NK-92 treated with Interleukin-12 subunit alpha and Interleukin-12 subunit beta, amount 100 ng/mL, for 24 hours (cell line): Measurements from ENCODE around the gene COL23A1.
"Not testable (repeated sequence)": the region's sequence is repeated elsewhere in the genome, so short reads cannot be mapped to it uniquely, and the experiment has no call there.

Experiments
- DNase-seq: peaks from one replicate; lab custom pipeline; 2025; lab: John Stamatoyannopoulos, UW

Gene COL23A1

GRCh38 chr5:178237431-178238312 lies 352.5 kb downstream of the COL23A1 start:
- DNase-seq = no peak

- DNase-seq = no peak
These were observed 353.5 kb downstream of the COL23A1 start for GRCh38 chr5:178236679-178237078.

GRCh38 chr5:178236126-178236525 lies 354.1 kb downstream of the COL23A1 start:
- DNase-seq = no peak

- no peak for DNase-seq
These were observed 354.6 kb downstream of the COL23A1 start for GRCh38 chr5:178235588-178235974.

DNA sequence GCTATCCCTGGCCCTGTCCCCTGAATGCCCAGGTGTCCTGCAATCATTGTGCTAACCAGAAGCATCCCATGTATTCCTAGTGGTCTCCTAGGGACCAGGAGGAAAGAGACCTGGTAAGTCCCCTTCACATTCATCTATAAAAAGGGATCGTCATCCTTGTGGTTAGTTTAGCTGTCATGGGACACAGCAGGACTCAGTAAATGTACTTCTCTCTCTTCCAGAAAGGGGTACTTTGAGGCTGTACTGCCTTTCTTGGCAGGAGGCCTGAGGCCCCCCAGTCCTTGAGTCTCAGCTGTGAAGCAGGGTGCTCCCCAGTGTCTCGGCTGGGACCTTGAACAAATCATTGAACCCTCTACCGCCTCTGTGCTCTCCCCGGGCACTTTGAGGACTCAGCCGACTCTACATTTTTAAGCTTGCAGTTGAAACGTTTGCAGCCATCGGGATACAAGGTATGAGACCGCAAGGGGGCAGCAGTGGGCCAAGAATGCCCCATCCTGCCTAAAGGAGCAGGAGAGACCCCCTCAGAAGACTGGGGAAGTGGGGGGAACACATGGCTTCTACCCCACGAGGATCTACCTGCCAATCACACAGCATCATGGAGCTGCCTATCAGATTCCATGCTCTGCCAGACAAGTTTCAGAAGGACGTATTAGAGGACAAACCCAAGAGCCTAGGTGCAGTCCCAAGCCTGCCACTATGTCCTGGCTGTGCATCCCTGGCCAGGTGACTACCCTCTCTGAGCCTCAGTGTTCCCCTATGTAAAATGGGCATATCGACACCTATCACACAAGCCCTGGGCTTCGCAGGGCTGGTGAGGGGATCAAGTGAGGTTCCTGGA lies 355.2 kb downstream of the COL23A1 start:
- DNase-seq = peak; percentile 56

DNA sequence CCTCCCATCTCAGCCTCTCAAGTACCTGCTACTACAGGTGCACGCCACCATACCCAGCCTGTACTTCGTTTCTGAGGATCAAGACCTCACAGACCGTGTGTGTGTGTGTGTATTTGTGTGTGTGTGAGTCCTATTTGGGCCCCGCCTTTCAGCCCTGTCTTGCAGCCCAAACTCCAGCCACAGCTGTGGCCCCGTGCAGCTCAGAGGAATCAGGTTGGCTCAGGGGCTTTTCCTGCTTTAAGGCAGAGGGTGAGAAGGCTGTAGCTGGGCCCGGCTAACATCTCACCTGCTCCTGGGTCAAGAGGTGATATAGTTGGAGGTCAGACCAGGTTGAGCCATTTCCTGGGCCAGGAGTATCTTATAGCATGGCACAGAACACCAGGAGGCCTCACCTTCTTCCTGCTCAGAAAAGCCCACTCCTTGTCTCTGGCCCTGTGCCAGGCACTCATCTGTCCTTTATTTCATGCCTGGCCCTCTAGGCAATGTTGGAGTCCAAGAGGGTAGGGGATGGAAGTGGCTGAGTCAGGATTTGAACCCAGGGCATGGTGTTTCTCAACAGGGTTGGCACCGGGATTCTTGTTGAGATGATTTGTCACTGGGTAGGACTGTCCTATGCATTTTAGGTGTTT lies 356.0 kb downstream of the COL23A1 start:
- DNase-seq = no peak

GRCh38 chr5:178232920-178233429 lies 357.2 kb downstream of the COL23A1 start:
- no peak for DNase-seq

DNA sequence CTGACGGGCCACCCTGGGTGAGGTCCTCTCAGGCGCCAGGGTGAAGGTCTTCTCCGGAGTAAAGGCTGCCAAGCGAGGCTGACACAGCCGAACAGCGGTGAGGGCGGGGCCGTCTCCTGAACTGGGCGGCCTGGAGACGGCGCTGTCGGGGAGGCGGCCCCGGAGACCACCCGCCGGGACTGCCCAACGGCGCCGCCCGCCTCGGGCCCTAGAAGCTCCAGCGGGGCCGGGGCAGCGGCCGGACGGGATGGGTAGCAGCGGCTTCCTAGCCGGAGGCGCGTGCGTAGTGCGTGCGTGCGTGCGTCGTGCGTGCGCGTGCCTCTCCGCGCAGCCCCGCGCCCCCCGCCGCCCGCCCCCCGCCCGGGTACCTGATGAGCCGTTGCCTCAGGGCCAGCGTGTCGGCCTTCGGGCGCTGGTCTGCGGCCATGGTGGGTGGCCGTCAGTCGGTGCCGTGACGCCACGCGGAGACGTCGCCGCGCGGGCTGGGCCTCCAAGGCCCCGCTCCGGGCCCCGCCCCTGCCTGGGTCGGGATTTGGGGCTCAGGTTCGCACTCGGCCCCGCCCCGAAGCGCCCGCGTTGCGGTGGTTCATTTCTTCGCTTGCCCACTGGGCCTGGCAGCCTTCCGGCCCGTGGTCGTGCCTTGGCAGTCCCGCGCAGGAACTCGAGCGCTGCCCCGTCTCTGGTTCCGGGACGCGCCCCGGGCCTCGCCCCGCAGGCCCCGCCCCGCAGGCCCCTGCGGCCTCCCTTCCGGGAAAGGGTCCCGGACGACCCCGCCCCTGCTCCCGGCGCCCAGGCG lies 357.9 kb downstream of the COL23A1 start, which contains the start of gene PHYKPL:
TSS of gene PHYKPL (minus strand) at position 679 of the 796 bp plus-strand sequence. CDS start at position 427, 252 bp downstream.
- DNase-seq = peak; percentile 69

DNA sequence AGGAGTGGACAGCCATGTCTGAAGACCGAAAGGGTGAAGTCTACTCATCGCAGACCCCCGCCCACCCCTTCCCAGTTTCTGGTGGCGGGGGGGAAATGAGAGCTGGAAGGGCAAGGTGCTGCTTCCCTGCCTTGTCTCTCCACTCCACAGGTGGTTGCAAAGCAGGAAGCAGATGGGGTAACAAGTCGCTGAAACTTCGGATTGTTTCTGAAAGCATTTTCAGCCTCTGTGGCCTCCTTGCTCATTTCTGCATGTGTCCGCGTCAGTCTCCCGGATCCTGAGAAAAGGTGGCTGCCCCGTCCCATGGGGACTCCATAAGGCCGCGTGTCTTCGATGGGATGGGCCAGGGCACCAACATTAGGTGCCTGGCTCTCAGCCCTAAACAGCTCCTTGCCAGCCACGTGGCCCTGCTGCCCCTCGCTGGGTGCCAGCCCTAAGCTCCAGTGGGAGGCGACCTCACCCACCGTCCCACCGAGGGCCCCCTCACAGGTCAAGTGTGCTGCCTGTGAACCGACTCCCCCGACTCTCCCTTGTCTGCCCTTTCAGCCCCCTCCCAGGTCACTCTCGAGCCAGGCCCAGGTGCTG lies 358.6 kb downstream of the COL23A1 start:
- DNase-seq = no peak

GRCh38 chr5:178230879-178231538 lies 359.2 kb downstream of the COL23A1 start:
- DNase-seq = no peak

DNA sequence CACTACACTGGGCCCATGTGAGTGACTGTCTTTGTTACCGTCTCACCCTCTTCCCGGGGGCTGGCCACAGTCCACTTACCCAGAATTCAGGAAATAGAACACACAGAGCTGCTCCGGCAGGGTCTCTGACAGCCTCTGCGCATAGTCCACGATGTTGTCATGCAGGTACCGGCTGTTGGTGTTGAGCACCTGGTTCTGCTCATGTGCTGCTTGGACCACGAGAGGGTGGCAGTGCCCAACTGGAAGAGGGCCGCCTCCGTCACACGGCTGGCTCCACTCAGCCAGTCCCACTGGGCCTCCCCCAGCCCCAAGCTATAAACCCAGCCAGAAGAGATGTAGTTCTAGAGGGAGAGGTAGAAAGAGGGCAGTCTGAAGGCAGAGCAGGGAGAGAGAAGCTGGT lies 360.3 kb downstream of the COL23A1 start:
- no peak for DNase-seq

DNA sequence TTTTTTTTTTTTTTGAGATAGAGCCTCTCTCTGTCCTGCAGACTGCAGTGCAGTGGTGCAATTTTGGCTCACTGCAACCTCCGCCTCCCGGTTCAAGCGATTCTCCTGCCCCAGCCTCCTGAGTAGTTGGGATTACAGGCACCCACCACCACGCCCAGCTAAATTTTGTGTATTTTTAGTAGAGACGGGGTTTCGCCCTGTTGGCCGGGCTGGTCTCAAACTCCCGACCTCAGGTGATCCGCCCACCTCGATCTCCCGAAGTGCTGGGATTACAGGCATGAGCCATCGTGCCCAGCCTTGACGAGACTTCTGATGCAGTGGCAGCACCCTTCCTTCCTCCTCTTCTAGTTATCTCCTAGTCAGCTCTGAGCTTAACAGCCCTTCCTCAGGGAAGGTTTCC lies 361.1 kb downstream of the COL23A1 start:
- DNase-seq = not testable (repeated sequence)

DNA sequence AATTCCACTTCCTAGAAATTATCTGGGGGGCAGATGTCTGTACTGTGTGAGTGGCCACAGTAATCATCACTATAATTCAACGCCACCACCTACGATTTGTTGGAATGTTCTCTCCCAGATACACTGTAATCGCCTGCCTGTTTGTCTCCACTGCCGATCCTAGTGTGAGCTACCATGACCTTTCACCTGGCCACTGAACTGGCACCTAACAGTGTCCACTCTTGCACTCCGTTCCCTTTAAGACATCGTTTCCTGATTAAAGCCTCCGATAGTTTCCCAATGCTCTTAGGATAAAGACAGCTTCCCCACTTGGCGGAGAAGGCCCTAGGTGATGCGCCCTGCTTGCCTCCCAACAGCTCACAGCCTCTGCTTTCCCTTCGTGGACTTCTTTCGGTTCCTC lies 361.6 kb downstream of the COL23A1 start:
- no peak for DNase-seq

DNA sequence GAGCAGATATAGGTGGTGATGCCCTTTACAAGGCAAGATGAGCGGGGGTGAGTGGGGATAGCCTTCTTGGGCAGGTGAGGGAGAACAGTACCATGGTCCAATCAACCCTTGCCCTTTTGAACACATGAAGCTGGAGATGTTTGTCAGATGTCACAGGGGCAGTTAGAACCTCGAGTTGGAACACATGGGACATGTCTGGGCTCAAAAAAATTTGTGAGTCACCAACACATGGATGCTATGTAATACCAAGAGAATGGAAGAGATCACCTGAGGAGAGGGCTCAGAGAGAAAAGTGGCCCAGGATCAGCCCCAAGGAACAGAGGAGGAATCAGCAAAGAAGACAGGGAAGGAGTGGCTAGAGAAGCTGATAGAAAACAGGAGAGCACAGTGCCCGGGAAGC lies 362.3 kb downstream of the COL23A1 start:
- no peak for DNase-seq

GRCh38 chr5:178227138-178227659 lies 363.0 kb downstream of the COL23A1 start:
- no peak for DNase-seq

GRCh38 chr5:178225174-178225573 lies 365.0 kb downstream of the COL23A1 start:
- no peak for DNase-seq

DNA sequence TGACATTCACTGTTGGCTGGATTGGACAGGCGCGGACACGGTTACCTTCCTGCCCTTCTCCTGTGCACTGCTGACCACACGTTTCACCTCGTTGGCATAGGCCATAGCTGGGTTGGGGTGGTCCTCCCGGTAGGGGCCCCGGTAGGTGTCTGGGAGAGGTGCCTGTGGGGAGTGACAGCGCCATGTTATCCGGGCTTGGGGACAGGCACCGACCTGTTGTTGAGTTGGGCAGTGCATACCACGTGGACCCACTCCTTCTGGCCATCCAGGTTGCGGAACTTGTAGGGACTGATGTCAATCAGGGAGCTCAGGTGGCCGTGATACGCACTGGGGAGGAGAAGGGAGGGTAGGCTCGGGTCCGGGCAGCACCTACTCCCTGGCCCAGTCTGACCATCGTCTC lies 365.8 kb downstream of the COL23A1 start:
- DNase-seq = no peak

DNA sequence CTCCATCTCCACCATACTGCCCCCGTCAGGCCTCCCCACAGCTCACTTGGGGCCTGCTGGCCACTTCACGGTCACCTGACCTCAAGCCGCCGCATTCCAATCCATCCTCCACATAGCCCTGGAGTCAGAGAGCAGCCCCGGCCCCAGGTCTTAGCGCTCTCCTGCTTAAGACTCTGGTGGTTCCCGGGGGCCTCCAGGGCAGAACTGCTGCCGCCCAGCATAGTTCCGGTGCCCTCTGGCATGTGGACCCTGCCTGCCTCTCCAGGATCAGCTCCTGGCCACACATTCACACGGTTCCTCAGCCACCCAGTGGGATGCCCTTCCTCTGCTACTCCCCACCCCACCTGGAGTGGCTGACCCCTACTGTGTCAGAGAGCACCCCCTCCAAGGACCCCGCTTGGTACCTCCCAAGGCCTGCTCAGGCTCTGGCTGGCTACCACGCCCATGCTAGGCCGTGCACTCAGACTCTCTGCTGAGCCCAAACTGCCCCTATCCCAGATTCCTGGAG lies 366.3 kb downstream of the COL23A1 start:
- no peak for DNase-seq

GRCh38 chr5:178223196-178223773 lies 366.9 kb downstream of the COL23A1 start:
- no peak for DNase-seq

GRCh38 chr5:178222292-178222691 lies 367.9 kb downstream of the COL23A1 start:
- no peak for DNase-seq
